Peyer's patch (tissue), 4 donors: ENCODE results near the gene SHB.

Experiments
- CTCF ChIP-seq, 6 experiments: fragments of 450-650 bp in 4 of 6; fragments of 200-600 bp in 2 of 6; sonication (generic) in 1 of 6; IDR thresholded peaks; one replicate each; pipeline ENCODE4 v1.5.1; 2017 to 2019; ENCODE audit warnings: antibody characterized with exemption in 6 of 6, mild to moderate bottlenecking in 3 of 6, moderate library complexity in 1 of 6
- POLR2A ChIP-seq, 2 donors: fragments of 450-650 bp; IDR thresholded peaks; one replicate each; pipeline ENCODE4 v1.5.1; 2017; ENCODE audit warnings: antibody characterized with exemption in 2 of 2, mild to moderate bottlenecking in 2 of 2, moderate library complexity in 2 of 2

GRCh38 chr9:37919956-37920335, 149.1 kb downstream of the SHB start:
- TF ChIP-seq CTCF (IDR thresholded peaks at IDR 0.05) (no peak), POLR2A (IDR thresholded peaks at IDR 0.05) (no peak)
